GM19328 (cell line): ENCODE results near the gene AURKB.

Experiments
- ATAC-seq: cut with Tn5 transposase; IDR thresholded peaks from one replicate; pipeline ENCODE4 v1.9.1; 2021; ENCODE audit warnings: mild to moderate bottlenecking, moderate library complexity; ENCODE audit not compliant: unreplicated experiment

Gene AURKB

DNA sequence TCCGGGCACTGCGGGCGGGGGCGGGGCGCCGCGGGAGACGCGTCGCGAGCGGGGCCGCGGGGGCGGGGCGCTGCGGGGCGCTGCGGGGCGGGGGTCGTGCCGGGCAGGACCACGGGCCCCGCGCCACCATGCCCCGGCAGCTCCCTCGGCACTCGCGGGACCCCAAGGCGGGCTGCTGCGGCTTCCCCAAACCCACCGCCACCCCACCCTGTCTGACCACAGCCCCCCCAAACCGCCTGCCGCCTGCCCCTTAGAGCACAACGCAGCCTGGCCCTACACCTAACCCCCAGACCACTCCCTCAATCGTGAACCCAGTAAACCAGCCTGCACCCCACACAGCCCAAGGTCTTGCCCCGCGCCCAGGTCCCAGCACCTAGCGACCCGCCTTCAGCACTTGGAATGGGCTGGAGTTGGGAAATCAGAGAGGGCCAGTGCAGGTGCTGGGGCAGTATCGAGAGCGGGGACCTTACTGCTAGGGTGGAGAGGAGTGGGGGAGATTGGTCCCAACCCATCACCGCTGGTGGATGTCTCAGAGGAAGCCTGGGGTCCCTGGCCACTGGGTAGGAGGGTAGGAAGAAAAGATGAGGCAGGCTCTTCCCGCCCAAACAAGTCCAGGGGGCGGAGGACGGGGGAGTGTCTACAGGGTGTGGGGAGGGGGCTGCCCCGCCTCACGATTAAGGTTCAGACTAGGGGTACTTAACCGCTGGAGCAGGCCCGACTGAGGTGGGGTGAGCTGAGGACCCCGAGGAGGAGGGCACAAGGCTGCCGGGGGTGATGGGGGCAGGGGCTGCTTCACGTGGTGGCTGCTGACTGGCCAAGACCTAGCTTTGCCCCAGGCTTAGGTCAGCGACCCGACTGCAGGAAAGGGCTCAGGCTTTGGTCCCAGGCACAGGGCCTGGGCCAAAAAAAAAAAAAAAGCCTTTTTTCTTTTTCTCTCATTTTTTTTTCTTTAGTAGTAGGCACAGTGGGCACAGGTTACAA lies 47.1 kb downstream of the AURKB start:
- ATAC-seq: no peak

DNA sequence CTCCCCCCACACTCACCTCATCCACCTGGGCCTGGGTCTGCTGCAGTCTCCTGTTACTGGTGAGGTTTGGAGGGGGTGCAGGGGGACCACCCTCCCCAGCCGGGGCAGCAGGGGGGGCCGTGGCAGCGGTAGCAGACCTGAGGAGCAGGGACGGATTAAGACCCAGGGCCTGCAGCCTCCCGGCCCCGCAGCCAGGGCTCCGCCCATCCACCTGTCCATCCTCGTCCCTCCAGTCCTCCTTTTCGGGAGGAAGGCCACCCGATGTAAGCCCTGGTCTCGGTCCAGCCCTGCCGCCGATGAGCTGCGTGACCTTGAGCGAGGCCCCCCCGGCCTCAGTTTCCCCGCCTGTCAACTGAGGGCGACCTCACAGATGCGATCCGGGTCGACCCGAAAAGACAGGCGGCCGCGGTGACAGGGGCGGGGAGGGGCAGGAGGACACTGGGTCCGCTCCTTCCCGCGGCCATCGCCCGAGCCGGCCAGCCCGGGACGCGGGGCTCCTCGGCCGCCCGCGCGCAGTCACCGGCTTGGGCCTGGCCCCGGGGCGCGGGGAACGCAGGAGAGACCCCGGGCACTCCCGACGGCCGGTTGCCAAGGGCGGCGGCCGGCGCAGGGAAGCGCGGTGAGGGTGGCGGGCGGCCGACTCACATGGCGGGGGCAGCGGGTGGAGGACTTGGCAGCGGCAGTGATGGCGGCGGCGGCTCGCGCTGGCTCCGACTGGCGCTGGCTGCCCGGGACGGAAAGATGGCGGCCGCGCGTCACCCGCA lies 48.0 kb downstream of the AURKB start, which contains the start of gene VAMP2:
Gene VAMP2 (minus strand): TSS at position 716 of the 764 bp plus-strand sequence. CDS start 69 bp downstream, at position 647.
- ATAC-seq: no peak

DNA sequence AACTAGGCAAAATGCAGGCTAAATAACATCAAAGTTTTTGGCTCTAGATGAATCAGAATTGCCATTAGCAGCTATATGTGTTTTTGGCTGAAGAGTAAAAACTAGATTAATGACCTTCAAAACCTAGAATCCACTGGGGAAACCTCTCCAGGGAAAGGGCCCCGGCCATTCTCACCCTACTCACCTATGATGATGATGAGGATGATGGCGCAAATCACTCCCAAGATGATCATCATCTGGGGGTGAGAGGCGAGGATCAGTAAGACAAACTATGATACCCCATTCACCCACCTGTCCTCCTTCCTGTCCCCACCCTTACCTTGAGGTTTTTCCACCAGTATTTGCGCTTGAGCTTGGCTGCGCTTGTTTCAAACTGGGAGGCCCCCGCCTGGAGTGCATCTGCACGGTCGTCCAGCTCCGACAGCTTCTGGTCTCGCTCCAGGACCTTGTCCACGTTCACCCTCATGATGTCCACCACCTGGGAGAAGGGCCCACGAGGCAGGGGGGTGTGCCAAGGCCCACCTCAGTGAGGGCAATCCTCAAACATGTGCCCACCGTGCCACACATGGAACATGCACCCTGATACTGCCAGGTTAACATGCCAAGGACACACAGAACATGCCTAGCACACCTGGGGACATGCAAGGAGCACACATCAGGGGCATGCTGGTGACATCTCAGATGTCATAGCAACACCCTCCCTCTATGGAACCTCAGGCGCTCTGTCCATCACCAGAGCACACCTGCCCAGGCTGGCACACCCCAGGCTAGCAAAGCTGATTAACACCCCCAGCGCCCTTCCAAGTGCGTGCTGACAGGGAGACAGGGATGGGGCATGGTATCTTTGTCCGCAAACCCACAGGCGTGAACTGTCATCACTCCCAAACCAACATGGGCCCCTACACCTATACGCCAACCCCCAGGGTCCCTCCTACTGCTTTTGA lies 48.8 kb downstream of the AURKB start:
- ATAC-seq: no peak

DNA sequence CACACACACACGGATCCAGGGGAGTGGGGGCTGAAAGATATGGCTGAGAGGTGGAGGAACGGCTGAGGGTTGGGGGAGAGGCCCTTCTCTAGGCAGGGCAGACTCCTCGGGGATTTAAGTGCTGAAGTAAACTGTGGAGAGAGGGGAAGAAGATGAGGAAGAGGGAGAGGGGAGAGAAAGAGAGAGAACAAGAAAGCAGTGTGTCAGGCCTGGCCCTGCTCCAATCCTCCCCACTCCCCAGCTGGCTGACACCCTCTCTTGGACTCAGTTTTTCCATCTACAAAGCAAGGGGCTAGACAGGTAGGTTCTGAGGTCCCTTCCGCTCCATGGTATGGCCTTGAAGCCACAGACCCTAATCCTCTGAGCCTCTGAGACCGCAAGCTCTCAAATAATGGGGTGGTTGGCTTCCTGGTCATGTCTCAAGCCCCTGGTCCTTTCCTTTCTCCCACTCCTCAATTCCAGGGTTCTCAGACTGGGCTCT lies 49.6 kb downstream of the AURKB start:
- ATAC-seq: no peak

DNA sequence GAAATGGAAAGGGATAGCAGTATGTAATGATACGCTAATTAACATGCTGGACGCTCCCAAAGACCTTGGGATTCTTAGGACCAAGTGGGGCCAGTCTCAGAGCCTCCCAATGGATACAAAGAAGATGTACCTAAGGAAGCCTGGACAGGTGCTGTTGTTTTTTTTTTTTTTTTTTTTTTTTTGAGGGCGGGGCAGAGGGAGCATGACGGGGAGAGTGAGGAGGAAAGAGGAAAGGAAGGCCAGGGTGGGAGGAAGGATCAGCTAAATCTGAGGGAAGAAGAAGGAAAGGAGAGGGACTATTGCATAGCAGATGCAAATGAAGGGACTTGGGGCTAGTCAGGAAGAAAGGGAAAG lies 50.2 kb downstream of the AURKB start:
- ATAC-seq: no peak

DNA sequence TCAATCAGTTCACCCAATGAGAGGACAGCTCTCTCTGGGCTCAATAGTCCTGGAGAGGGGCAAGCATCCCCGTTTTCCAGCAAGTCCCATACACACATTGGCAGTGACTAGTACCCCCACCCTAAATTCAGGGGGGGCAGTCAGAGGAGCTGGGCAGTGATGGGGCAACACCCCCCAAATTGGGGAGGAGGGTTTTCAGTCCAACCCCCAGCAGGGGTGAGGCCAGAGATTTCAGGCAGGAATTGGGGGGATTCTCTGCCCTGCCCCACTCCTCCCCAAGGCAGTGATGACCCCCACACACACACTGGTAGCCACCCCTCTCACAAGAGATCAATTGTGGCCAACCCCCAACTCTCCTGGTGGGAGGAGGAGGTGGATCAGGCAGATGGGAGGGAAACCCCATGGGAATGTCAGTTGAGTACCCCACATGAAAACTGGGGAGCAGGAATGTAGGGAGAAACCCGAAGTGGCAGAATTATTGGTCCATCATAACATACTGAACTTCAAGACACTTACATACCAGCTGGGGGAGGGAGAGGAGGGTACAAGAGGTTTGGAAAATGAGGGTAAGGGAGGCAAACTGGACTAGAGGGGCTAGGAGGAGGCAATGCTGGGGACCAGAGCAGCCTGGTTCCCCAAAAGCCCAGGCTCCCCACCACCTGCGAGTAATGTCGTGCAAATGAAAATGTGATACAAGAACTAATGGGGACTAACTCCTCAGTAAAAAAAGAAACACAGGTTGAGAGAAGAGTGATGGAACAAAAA lies 50.7 kb downstream of the AURKB start:
- ATAC-seq: no peak

DNA sequence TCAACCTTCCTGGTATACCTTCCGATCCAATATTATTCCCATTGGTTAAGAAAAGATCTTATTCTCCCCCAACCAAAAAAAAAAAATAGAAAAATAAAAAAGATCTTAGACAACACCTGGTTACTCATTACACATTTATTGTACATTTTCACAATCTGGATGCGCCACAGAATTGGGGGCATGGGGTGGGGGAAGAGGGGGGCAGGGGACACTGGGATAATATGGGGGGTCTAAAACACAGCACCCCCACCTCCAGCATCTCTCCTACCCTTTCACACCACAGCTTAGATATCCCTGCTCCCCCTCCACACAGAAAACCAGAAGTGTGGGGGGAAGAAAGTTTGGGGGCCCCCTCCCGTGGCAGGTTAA lies 51.4 kb downstream of the AURKB start:
- ATAC-seq: no peak

DNA sequence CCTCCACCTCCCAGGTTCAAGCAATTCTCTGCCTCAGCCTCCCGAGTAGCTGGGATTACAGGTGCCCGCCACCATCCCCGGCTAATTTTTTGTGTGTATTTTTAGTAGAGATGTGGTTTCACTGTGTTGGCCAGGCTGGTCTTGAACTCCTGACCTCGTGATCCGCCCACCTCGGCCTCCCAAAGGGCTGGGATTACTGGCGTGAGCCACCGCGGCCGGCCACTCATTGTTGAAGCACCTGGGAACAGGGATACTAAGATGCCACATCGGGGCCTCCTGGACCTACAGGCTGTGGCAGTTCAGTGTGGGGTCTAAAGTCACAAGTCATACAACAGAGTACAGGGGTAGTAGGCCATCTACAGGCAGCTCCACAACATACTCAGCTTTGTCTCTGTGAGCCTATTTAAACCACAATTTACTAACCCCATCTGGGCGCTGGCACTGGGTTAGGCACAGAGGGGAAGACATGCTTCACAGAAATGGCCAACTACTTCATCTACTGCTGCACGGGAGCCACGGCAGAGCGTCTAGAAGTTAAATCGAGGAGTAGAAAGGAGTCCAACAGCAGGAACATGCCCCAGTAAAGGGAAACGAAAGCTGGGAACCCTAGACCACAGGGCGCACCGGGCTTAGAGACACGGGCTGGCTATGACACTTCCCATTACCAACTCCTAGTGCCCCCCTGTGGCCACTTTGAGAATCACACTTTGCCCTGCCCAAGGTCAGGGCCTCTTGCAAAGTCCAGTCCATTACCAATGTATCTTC lies 51.9 kb downstream of the AURKB start:
- no peak for ATAC-seq

DNA sequence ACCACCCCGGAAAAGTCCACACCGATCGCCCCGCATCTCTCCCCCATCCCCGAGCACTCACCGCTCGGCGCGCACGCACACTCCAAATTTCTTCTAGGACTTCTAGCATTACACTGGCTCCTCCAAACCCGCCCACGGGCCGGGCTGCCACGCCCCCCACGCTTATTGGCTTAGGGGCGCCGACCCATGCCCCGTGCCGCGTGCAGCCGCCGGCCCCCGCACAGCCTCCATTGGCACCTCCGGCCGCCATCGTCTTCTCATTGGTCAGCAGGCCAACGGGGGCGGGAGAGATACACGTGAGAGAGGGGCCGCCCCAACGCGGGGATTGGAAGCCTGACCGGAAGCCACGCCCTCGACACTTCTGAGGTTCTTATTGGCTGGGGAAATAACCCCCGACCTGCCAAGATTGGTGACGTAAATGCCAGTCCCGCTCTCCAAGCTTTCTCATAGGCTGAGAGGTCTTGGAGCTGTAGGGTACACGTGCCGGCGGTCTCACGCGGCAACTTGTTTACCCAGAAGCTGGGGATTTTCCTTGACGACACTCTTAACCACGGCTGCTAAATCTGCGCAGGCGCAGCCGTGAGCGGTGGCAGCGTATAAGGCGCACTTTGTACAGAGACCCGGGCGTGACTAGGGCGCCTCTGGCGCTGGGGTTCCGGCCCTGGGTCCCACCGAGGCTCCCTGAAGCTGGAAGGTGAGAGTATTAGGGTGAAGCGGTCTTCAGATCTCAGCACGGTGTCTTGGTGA lies 54.0 kb downstream of the AURKB start:
- peak; percentile 86 for ATAC-seq

DNA sequence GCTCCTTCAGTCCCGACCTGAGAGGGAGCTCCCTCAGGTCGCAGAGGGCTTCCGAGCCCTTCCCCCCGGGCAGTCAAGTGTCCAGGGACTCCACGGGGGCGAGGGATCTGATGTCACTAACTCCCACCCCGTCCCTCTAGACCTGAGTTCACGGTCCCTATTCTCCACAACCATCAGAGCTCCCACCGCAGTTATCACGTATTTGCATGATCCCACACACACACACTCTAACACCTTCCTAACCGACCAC lies 54.5 kb downstream of the AURKB start:
- ATAC-seq: no peak

DNA sequence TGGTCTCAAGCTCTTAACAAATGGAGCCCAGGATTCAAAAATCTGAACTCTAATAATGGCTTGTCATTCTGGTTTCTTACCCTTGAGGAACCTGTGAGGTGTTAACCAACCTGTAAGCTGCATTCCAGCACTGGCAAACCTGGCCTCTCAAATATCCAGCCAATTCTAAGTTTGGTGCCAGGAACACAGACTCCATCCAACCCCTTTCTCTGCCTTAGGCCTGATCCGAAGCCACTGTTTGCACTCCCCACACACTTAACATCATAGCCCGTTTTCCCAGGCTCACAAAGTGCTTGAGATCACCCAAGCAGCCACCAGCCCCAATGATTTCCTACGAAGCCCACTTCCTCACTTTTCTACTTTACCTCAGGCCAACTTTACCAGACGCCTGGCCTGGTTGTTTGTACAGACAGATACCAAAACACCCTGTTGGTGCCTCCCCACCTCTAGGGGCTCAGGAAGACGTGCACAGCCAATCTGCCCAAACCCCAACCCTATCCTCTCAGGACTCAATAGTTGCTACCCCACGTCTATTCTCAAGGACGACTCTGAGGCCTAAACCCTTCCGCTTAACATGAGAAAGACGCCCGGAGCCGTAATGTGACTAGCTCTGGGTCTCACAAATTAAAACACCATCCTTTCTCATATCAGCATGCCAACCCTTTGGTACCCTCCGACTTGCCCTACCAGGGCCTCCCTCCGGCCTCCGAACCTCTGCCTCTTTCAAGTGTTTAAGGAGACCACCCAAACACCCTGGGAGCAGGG lies 55.0 kb downstream of the AURKB start:
- no peak for ATAC-seq
